SK-N-SH (cell line): Measurements from ENCODE around the gene ZXDB.

Experiments
- CHD2 ChIP-seq: fragments of 150-350 bp; IDR thresholded peaks from 2 replicates; pipeline ENCODE4 v1.6.1; 2018; ENCODE audit warnings: low read length; ENCODE audit not compliant: partially characterized antibody
- MXI1 ChIP-seq: IDR thresholded peaks from 2 replicates; pipeline ENCODE4 v1.6.1; 2012; ENCODE audit warnings: mild to moderate bottlenecking, low read depth, low read length, improper control_type of control experiment

- TF ChIP-seq MXI1 (no peak), CHD2 (no peak)
These were observed 8.3 kb upstream of the ZXDB start for GRCh38 chrX:57583477-57583876.
